GM06990 (cell line): Measurements from ENCODE around the gene ZNF398.
"Not testable (repeated sequence)": the region's sequence is repeated elsewhere in the genome, so short reads cannot be mapped to it uniquely, and the experiment has no call there.

ENCODE experiments used
- DNase-seq: peaks from one replicate; pipeline ENCODE4 v3.0.0-alpha.2; 2011; ENCODE audit not compliant: insufficient read length; ENCODE audit errors: extremely low read depth
- H3K27me3 ChIP-seq: replicated peaks from 2 replicates; pipeline ENCODE4 v1.6.0; 2011; ENCODE audit warnings: low read length; ENCODE audit not compliant: control insufficient read depth, insufficient read depth
- H3K36me3 ChIP-seq: 2 replicates; pipeline ENCODE4 v1.5.1; 2011; ENCODE audit warnings: low read length; ENCODE audit not compliant: control insufficient read depth, insufficient read depth
- H3K4me3 ChIP-seq: replicated peaks from 2 replicates; pipeline ENCODE4 v1.5.1; 2011; ENCODE audit warnings: low read depth, mild to moderate bottlenecking, control low read depth, low read length
- TF ChIP-seq, protein P1 (sequence below): IDR thresholded peaks from 2 replicates; pipeline ENCODE4 v1.5.1; 2011; ENCODE audit warnings: low read length, control low read depth, mild to moderate bottlenecking, inconsistent platforms; ENCODE audit not compliant: insufficient read depth, poor library complexity, severe bottlenecking

The ZNF398 gene

DNA sequence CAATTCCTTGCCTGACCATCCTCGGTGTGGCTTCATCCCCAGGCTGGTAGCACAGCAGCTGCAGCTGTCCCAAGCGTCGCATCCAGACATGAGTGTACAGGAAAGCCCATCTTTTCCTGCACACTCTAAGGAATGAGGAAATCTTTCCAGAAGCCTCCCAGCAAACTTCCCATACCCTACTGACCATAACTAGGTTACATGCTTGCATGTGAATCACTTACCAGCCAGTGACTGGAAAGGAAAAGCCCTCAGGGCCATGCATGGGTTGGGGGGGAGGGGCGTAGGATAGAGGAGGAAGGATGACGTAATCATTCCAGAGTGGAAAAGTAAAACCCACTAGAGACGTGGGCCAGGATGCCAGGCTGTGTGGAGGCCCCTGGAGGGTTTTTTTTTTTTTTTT lies 73.3 kb downstream of the ZNF398 start:
- DNase-seq = no peak
- H3K4me3 ChIP-seq = no peak overlapping the region
- no peaks in the 10 kb centered on the region for H3K27me3 ChIP-seq
- TF ChIP-seq, protein P1, sequence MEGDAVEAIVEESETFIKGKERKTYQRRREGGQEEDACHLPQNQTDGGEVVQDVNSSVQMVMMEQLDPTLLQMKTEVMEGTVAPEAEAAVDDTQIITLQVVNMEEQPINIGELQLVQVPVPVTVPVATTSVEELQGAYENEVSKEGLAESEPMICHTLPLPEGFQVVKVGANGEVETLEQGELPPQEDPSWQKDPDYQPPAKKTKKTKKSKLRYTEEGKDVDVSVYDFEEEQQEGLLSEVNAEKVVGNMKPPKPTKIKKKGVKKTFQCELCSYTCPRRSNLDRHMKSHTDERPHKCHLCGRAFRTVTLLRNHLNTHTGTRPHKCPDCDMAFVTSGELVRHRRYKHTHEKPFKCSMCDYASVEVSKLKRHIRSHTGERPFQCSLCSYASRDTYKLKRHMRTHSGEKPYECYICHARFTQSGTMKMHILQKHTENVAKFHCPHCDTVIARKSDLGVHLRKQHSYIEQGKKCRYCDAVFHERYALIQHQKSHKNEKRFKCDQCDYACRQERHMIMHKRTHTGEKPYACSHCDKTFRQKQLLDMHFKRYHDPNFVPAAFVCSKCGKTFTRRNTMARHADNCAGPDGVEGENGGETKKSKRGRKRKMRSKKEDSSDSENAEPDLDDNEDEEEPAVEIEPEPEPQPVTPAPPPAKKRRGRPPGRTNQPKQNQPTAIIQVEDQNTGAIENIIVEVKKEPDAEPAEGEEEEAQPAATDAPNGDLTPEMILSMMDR = no peak
- peaks cover 25% of the 10 kb centered on the region for H3K36me3 ChIP-seq

DNA sequence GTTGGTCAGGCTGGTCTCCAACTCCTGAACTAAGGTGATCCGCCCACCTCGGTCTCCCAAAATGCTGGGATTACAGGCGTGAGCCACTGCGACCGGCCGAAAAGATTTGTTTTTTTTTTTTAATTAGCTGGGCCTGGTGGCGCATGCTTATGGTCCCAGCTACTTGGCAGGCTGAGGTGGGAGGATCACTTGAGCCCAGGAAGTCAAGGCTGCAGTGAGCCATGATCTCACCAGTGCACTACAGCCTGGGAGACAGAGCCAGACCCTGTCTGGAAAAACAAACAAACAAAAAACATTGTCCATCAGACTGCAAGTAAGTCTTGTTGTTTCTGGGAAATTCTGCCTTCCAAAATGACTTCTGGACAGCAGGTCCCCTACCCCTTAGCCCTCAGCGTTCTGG lies 75.9 kb downstream of the ZNF398 start:
- TF ChIP-seq, protein P1 = no peak
- no peak for DNase-seq
- Histone ChIP-seq H3K27me3 (no peaks in the 10 kb centered on the region), H3K4me3 (no peak overlapping the region), H3K36me3 (peaks cover 17% of the 10 kb centered on the region)

DNA sequence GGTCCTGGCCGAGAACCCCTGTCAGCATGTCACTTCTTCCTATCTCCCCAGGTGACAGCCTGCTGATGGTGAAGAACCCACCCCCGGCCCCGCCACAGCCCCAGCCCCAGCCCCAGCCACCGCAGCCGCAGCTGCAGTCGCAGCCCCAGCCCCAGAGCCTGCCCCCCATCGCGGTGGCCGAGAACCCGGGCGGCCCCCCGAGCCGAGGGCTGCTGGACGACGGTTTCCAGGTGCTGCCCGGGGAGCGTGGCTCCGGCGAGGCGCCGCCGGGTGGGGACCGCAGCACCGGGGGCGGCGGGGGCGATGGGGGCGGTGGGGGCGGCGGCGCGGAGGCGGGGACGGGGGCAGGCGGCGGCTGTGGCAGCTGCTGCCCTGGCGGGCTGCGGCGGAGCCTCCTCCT lies 76.5 kb downstream of the ZNF398 start:
- Histone ChIP-seq H3K36me3 (peaks cover 13% of the 10 kb centered on the region), H3K4me3 (no peak overlapping the region), H3K27me3 (no peaks in the 10 kb centered on the region)
- DNase-seq = no peak
- TF ChIP-seq, protein P1 = no peak

DNA sequence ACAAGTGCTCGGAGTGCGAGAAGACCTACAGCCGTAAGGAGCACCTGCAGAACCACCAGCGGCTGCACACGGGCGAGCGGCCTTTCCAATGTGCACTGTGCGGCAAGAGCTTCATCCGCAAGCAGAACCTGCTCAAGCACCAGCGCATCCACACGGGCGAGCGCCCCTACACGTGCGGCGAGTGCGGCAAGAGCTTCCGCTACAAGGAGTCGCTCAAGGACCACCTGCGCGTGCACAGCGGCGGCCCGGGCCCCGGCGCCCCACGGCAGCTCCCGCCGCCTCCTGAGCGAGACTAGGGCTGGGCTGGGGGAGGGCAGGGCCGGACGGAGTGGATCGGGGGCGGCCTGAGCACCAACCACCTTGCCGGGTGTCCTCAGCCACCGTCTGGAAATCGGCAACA lies 77.1 kb downstream of the ZNF398 start:
- Histone ChIP-seq H3K36me3 (peaks cover 11% of the 10 kb centered on the region), H3K27me3 (no peaks in the 10 kb centered on the region), H3K4me3 (no peak overlapping the region)
- no peak for DNase-seq
- TF ChIP-seq, protein P1 = no peak

DNA sequence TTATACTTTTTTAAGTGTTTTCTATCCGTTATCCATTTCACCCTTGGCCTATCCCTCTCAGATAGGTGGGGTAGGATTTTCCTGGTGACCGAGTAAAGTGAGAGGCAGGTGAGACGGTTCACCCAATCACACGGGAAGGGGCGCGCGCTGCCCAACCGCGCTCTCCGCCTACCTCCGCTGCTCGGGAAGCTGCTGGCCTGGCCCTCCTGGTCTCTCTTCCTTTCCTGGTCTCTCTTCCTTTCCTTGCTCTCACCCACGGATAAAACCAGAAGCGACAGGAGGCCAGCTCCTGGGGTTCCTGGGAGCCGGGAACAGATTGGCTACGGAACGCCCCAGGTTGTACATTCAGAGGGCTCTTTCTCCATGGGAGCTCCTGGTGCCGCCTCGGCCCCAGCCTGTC lies 77.9 kb downstream of the ZNF398 start:
- TF ChIP-seq, protein P1 = no peak
- no peak overlapping the region for H3K4me3 ChIP-seq

DNA sequence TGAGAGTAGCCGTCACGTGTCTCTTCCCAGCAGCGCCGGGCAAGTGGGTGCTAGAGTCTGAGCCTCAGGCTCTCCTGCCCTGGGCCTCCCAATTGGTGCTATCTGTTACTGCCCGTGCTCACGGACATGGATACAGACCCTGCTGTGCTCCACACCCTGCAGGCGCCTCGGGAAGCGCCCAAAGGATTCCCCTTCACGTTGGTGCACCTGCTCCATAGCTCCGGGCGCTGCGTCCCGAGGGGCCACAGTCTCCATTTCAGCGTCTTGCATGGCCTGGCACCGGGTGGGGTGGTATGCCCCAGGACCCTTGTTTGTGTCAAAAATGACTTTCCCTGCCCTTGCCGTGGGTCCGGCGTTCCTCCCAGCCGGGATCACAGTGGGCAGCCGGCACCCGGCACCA lies 78.4 kb downstream of the ZNF398 start:
- Histone ChIP-seq H3K27me3 (no peaks in the 10 kb centered on the region), H3K36me3 (peaks cover 11% of the 10 kb centered on the region), H3K4me3 (no peak overlapping the region)
- TF ChIP-seq, protein P1 = no peak
- DNase-seq = no peak

More for the DNA sequence above, 77.9 kb downstream of the ZNF398 start:
- Histone ChIP-seq H3K27me3 (no peaks in the 10 kb centered on the region), H3K36me3 (peaks cover 11% of the 10 kb centered on the region)
- DNase-seq = no peak

DNA sequence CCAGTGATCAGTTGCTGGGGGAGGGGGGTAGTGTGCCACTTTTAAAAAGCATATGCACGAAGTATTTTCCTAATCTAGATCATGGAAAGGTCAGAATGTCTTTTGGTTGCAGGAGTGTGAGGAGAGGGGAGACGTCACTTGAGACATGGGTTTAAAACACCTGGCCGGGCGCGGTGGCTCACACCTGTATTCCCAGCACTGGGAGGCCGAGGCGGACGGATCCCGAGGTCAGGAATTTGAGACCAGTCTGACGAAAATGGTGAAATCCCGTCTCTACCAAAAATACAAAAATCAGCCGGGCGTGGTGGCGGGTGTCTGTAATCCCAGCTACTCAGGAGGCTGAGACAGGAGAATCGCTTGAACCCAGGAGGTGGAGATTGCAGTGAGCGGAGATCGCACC lies 79.1 kb downstream of the ZNF398 start:
- not testable (repeated sequence) for H3K4me3 ChIP-seq, H3K36me3 ChIP-seq, H3K27me3 ChIP-seq, DNase-seq
